ENCODE data around the gene APEH. TPM values are rescaled to one million over a fixed set of nuclear protein-coding genes. Genes with fewer than 3 reads are reported as not detected.

The APEH gene
- total and polyA plus RNA-seq, 12 donors, result 36.5 to 166 (median 124) TPM

DNA sequence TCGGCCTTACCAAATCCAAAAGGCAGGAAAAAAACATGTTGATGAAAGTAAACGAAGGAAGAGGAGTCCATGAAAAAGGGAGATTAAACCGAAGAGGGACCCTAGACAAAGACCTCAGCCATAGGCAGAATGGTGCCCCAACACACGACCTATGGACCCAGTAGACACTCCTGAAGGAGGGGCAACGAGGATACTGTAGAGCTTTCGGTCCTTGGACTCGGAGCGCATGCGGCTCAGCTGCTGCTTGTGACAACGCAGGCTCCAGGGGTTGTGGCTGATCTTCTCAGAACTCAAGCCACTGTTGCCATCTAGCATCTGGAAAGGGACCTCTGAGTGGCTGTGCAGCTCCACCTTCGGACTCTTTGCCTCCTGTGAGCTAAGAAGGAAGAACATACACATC, 58.4 kb downstream of the APEH start:
- Histone ChIP-seq H3K27me3 (no peaks in the 10 kb centered on the region), H3K4me1 (replicated peaks in 1 of 2) (no peaks in the 10 kb centered on the region), H3K9me3 (replicated peaks in 1 of 3) (no peaks in the 10 kb centered on the region), H3K27ac (no peak overlapping the region), H3K4me3 (no peak overlapping the region), H3K36me3 (replicated peaks in 1 of 2) (peaks cover 0 to 72% of the 10 kb centered on the region in 2 donors)
- 84 to 92% (median 90%) methylated on average over 11 of the region's 11 CpGs for WGBS, 4 donors
- intact Hi-C loops (cut with DNase I), result no loop called here
- TF ChIP-seq POLR2A (IDR thresholded peaks at IDR 0.05), result no peak
- TF ChIP-seq, protein P1, sequence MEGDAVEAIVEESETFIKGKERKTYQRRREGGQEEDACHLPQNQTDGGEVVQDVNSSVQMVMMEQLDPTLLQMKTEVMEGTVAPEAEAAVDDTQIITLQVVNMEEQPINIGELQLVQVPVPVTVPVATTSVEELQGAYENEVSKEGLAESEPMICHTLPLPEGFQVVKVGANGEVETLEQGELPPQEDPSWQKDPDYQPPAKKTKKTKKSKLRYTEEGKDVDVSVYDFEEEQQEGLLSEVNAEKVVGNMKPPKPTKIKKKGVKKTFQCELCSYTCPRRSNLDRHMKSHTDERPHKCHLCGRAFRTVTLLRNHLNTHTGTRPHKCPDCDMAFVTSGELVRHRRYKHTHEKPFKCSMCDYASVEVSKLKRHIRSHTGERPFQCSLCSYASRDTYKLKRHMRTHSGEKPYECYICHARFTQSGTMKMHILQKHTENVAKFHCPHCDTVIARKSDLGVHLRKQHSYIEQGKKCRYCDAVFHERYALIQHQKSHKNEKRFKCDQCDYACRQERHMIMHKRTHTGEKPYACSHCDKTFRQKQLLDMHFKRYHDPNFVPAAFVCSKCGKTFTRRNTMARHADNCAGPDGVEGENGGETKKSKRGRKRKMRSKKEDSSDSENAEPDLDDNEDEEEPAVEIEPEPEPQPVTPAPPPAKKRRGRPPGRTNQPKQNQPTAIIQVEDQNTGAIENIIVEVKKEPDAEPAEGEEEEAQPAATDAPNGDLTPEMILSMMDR (IDR thresholded peaks at IDR 0.05), result no peak
- peak in 1 of 7 donors; percentile 44 for DNase-seq

DNA sequence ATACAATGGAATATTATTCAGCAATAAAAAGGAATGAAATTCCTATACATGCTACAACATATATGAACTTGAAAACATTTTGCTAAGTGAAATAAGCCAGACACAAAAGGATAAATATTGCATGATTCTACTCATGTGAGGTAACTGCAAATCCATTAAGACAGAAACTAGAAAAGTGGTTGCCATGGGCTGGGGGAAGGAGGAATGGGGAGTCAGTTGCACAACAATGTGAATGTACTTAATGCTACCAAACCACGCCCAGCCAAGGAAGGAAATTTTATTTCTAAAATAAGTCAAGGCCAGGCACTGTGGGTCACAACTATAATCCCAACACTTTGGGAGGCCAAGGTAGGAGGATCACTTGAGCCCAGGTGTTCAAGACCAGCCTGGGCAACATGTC, 59.4 kb downstream of the APEH start:
- TF ChIP-seq, protein P1 (IDR thresholded peaks at IDR 0.05), result no peak
- Histone ChIP-seq H3K27ac (no peak overlapping the region), H3K27me3 (no peaks in the 10 kb centered on the region), H3K4me1 (replicated peaks in 1 of 2) (no peaks in the 10 kb centered on the region), H3K4me3 (no peak overlapping the region), H3K9me3 (replicated peaks in 1 of 3) (no peaks in the 10 kb centered on the region), H3K36me3 (replicated peaks in 1 of 2) (peaks cover 0 to 72% of the 10 kb centered on the region in 2 donors)
- peak in 1 of 7 donors; percentile 46 for DNase-seq
- intact Hi-C loops (cut with DNase I), result no loop called here
- WGBS, 4 donors, result 58 to 82% (median 74%) methylated on average over 1 of the region's 1 CpG

Small RNAs within 50 kb of the gene (small RNA-seq; reads per million reads assigned to genes)
- 0 reads per million in 2 donors for gene AMIGO3

Other genes with a start within 250 kb of the APEH start
- gene NICN1, start 245.0 kb upstream of the APEH start, total RNA-seq, result 10 to 100 TPM in 8 of 9 donors, 1 to 10 TPM in 1; 9.2 to 58.6 (median 19.6) TPM
- 1 to 10 TPM; 8.8 to 9.9 (median 9.2) TPM for gene NICN1, start 245.0 kb upstream of the APEH start, polyA plus RNA-seq
- gene DAG1, start 204.1 kb upstream of the APEH start, total RNA-seq, result 100 to 1,000 TPM in 2 of 9 donors, 10 to 100 TPM in 7; 32.9 to 173 (median 78.9) TPM
- gene DAG1, start 204.1 kb upstream of the APEH start, polyA plus RNA-seq, result 10 to 100 TPM in 1 of 3 donors, 1 to 10 TPM in 2; 9.1 to 41.4 (median 9.1) TPM
- 1 to 10 TPM in 8 of 9 donors, under 1 TPM in 1; 0.72 to 4.6 (median 1.6) TPM for gene BSN, start 119.9 kb upstream of the APEH start, total RNA-seq
- gene BSN, start 119.9 kb upstream of the APEH start, polyA plus RNA-seq, result 1 to 10 TPM in 2 of 3 donors, under 1 TPM in 1; 0.27 to 3.9 (median 1.3) TPM
- gene MST1, start 15.1 kb downstream of the APEH start, total RNA-seq, result 10 to 100 TPM; 13.4 to 92.0 (median 45.0) TPM
- 100 to 1,000 TPM in 2 of 3 donors, 1 to 10 TPM in 1; 7.5 to 241 (median 240) TPM for gene MST1, start 15.1 kb downstream of the APEH start, polyA plus RNA-seq
- gene RNF123, start 15.2 kb downstream of the APEH start, total RNA-seq, result 10 to 100 TPM; 19.5 to 62.3 (median 37.3) TPM
- gene RNF123, start 15.2 kb downstream of the APEH start, polyA plus RNA-seq, result 10 to 100 TPM; 35.1 to 59.6 (median 48.8) TPM
- gene AMIGO3, start 45.3 kb downstream of the APEH start, total RNA-seq, result 1 to 10 TPM in 3 of 9 donors, under 1 TPM in 3, not detected in 3; 0.28 to 1.3 (median 0.79) TPM
- 1 to 10 TPM in 2 of 3 donors, not detected in 1; 2.2 to 3.0 TPM for gene AMIGO3, start 45.3 kb downstream of the APEH start, polyA plus RNA-seq
- gene GMPPB, start 49.6 kb downstream of the APEH start, total RNA-seq, result 100 to 1,000 TPM in 1 of 9 donors, 10 to 100 TPM in 8; 22.3 to 141 (median 30.4) TPM
- 10 to 100 TPM; 11.2 to 38.5 (median 20.2) TPM for gene GMPPB, start 49.6 kb downstream of the APEH start, polyA plus RNA-seq
- 10 to 100 TPM; 25.6 to 73.9 (median 50.9) TPM for gene IP6K1, start 112.2 kb downstream of the APEH start, total RNA-seq
- 10 to 100 TPM; 12.3 to 29.5 (median 14.2) TPM for gene IP6K1, start 112.2 kb downstream of the APEH start, polyA plus RNA-seq
- gene CDHR4, start 125.5 kb downstream of the APEH start, total RNA-seq, result under 1 TPM in 2 of 9 donors, not detected in 7; 0.23 to 0.25 TPM
- gene CDHR4, start 125.5 kb downstream of the APEH start, polyA plus RNA-seq, result under 1 TPM in 1 of 3 donors, not detected in 2; 0.17 TPM
- 1 to 10 TPM; 1.8 to 5.5 (median 3.1) TPM for gene INKA1, start 128.9 kb downstream of the APEH start, total RNA-seq
- gene INKA1, start 128.9 kb downstream of the APEH start, polyA plus RNA-seq, result 10 to 100 TPM in 1 of 3 donors, 1 to 10 TPM in 1, under 1 TPM in 1; 0.35 to 15.2 (median 6.3) TPM
- gene UBA7, start 139.6 kb downstream of the APEH start, total RNA-seq, result 100 to 1,000 TPM in 1 of 9 donors, 10 to 100 TPM in 8; 27.8 to 102 (median 52.3) TPM
- 100 to 1,000 TPM in 2 of 3 donors, 10 to 100 TPM in 1; 17.5 to 232 (median 136) TPM for gene UBA7, start 139.6 kb downstream of the APEH start, polyA plus RNA-seq
- gene TRAIP, start 182.2 kb downstream of the APEH start, total RNA-seq, result 1 to 10 TPM in 8 of 9 donors, under 1 TPM in 1; 0.60 to 6.9 (median 2.3) TPM
- 1 to 10 TPM; 2.1 to 3.3 (median 2.2) TPM for gene TRAIP, start 182.2 kb downstream of the APEH start, polyA plus RNA-seq
- gene CAMKV, start 195.6 kb downstream of the APEH start, total RNA-seq, result 1 to 10 TPM in 2 of 9 donors, under 1 TPM in 3, not detected in 4; 0.27 to 1.5 (median 0.67) TPM
- gene CAMKV, start 195.6 kb downstream of the APEH start, polyA plus RNA-seq, result 1 to 10 TPM in 1 of 3 donors, under 1 TPM in 2; 0.27 to 1.1 (median 0.55) TPM
- gene MST1R, start 229.5 kb downstream of the APEH start, total RNA-seq, result 1 to 10 TPM in 1 of 9 donors, under 1 TPM in 7, not detected in 1; 0.33 to 1.2 (median 0.60) TPM
- 1 to 10 TPM in 2 of 3 donors, under 1 TPM in 1; 0.18 to 2.5 (median 2.0) TPM for gene MST1R, start 229.5 kb downstream of the APEH start, polyA plus RNA-seq

Data from adrenal gland (tissue), 12 donors.